ENCODE measurements around the gene POMP.

GRCh38 chr13:28716511-28716910 is 57.6 kb downstream of the POMP start:
- TF ChIP-seq EP300 (IDR thresholded peaks at IDR 0.05) (no peak), RAD21 (conservative IDR thresholded peaks at IDR 0.05 in 1 of 2, IDR thresholded peaks at IDR 0.05 in 1 of 2) (no peak), HOXB5 (CRISPR knock-in tag; IDR thresholded peaks at IDR 0.05) (no peak), CBX8 (IDR thresholded peaks at IDR 0.05) (no peak), CTCF (IDR thresholded peaks at IDR 0.05) (no peak), HOXA7 (CRISPR knock-in tag; IDR thresholded peaks at IDR 0.05) (no peak), ZSCAN20 (CRISPR knock-in tag; IDR thresholded peaks at IDR 0.05) (no peak), RCOR1 (IDR thresholded peaks at IDR 0.05; ENCODE audit: low read depth, low read length) (no peak)
- TF ChIP-seq, protein P1, sequence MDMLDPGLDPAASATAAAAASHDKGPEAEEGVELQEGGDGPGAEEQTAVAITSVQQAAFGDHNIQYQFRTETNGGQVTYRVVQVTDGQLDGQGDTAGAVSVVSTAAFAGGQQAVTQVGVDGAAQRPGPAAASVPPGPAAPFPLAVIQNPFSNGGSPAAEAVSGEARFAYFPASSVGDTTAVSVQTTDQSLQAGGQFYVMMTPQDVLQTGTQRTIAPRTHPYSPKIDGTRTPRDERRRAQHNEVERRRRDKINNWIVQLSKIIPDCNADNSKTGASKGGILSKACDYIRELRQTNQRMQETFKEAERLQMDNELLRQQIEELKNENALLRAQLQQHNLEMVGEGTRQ (IDR thresholded peaks at IDR 0.05) = no peak

All from A549 (cell line).